ENCODE data around the gene AGAP4. TPM values are rescaled to one million over a fixed set of nuclear protein-coding genes. Genes with fewer than 3 reads are reported as not detected.
"Not testable (repeated sequence)": the region's sequence is repeated elsewhere in the genome, so short reads cannot be mapped to it uniquely, and the experiment has no call there.

Gene AGAP4
- total RNA-seq (11.0 TPM), polyA plus RNA-seq (ENCODE audit: insufficient read depth in 1 of 8, insufficient read length in 8 of 8, low replicate concordance in 1 of 8) (10 to 100 TPM in 5 of 8 donors, 1 to 10 TPM in 3; 5.2 to 32.6 (median 15.2) TPM)
- long read RNA-seq, donor 1: 0 reads
- long read RNA-seq, donor 2: 0 reads
- long read RNA-seq, donor 3, partial matches to known transcripts: 15 of 98 reads
- long read RNA-seq, donor 3, other reads (novel, unspliced or antisense): 83 of 98 reads
- long read RNA-seq, donor 4: 0 reads
- long read RNA-seq, donor 5, partial matches to known transcripts: 0 of 1 reads
- long read RNA-seq, donor 5, other reads (novel, unspliced or antisense): 0 of 1 reads
- long read RNA-seq, donor 6, partial matches to known transcripts: 6 of 6 reads
- long read RNA-seq, donor 6, other reads (novel, unspliced or antisense): 0 of 6 reads
- long read RNA-seq, donor 7: 0 reads
- long read RNA-seq, donor 8: 0 reads
- long read RNA-seq, donor 9: 0 reads
- long read RNA-seq, donor 10: 0 reads
- long read RNA-seq, donor 11: 0 reads

DNA sequence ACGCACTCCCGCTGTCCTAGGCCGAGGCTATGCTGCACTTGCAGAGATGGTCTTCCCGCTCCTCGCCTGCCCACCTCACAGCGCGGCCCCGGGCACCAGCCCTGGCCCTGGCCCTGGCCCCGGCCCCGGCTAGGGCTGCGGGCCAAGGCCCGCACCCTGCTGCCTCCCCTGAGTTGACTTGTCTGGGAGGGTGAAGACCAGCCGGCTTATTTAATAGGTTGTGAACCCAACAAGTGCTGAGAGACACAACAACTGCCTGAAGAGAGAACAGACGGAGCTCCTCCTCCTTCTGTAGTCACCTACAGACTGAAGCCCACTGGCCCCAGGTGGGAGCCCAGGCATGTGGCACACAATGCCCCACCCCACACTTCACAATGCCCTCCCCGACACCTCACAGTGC lies at the start of gene AGAP4:
Gene AGAP4 (minus strand): TSS at position 101 of the 400 bp plus-strand sequence. CDS start 153 bp downstream, outside the sequence.
- not testable (repeated sequence) for H3K9me3 ChIP-seq (replicated peaks; ENCODE audit: control insufficient read depth, low read depth, low read length); H3K27ac ChIP-seq (ENCODE audit: low read length); H3K4me1 ChIP-seq (ENCODE audit: control insufficient read depth, insufficient read depth, low read length); DNase-seq; H3K27me3 ChIP-seq (ENCODE audit: control insufficient read depth, insufficient read depth, low read length); H3K36me3 ChIP-seq (ENCODE audit: control insufficient read depth, insufficient read depth, low read length); H3K4me3 ChIP-seq (ENCODE audit: low read length)
- WGBS (ENCODE audit: insufficient coverage): no CpG with 5 or more reads among the region's 15 CpGs

DNA sequence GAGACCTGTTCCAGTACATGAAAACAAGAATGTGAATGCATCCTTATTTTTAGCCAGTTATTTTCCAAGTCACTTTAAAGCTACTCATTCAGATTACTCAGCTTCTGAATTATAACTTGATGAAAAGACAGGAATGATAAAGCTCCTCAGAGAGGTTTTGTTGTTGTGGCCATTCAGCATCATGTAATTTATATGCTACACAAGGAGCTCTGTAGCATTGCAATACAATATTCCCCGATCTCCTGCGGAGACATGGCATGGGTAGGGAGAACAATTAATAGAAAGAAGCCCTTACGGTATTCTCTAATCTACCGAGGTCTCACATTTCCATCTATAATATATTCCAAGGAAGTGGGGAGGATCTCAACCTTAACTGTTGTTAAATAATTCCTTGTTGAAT lies 43.4 kb upstream of the AGAP4 start:
- H3K36me3 ChIP-seq (ENCODE audit: control insufficient read depth, insufficient read depth, low read length); H3K9me3 ChIP-seq (replicated peaks; ENCODE audit: control insufficient read depth, low read depth, low read length); H3K4me1 ChIP-seq (ENCODE audit: control insufficient read depth, insufficient read depth, low read length); DNase-seq; H3K27ac ChIP-seq (ENCODE audit: low read length); H3K27me3 ChIP-seq (ENCODE audit: control insufficient read depth, insufficient read depth, low read length); H3K4me3 ChIP-seq (ENCODE audit: low read length): not testable (repeated sequence)
- no CpG with 5 or more reads among the region's 4 CpGs for WGBS (ENCODE audit: insufficient coverage)

DNA sequence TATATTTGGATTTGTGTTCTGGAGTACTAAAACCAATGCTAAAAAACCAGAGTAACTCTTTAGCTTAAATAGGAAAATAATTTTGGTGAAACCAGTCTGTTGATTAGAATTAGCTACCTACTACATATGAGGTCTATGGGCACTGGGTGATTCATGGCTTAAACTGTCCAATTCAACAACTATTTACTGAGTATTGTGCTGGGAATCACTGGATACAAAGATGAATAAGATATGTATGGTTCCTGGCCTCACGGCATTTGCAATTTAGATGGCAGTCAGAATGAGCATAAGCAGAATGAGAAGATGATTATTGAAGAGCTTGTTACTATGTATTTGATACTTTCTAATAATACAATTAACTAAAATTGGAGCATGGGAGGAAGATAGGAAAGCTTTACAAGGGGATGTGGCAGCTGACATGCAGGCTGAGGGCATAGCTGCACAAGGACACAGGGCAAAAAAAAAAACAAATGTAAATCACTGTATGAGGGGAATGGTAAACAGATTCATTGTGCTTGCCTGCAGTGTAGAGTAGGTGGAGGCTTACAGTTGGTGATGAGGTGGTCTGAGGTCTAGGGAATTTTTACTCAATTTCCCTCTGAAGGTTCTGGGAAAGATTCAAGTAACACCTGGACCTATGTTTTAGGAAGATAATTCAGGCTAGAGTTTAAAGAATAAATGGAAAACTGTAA lies 42.4 kb upstream of the AGAP4 start:
- H3K4me3 ChIP-seq (ENCODE audit: low read length); H3K9me3 ChIP-seq (replicated peaks; ENCODE audit: control insufficient read depth, low read depth, low read length); H3K27ac ChIP-seq (ENCODE audit: low read length); H3K27me3 ChIP-seq (ENCODE audit: control insufficient read depth, insufficient read depth, low read length); H3K4me1 ChIP-seq (ENCODE audit: control insufficient read depth, insufficient read depth, low read length); H3K36me3 ChIP-seq (ENCODE audit: control insufficient read depth, insufficient read depth, low read length); DNase-seq: not testable (repeated sequence)
- WGBS (ENCODE audit: insufficient coverage): no CpG with 5 or more reads among the region's 1 CpG

DNA sequence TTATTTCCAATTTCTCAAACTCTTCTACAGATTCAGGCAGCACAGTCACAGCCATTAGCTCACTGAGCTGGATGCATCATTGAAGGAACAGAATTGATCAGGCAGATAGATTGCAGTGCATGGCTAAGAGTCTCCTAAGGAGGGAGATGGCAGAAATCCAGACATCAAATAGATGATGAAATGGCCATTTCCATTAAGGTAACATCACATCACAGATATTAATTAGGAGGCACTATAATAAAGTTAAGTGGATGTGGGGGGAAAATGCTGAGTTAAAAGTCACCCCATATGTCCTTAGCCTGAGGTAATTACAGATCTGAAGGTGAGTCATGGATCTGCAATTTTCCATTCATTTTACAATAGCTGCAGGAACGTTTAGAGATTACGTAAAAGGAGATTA lies 35.6 kb upstream of the AGAP4 start:
- H3K27ac ChIP-seq (ENCODE audit: low read length); H3K4me1 ChIP-seq (ENCODE audit: control insufficient read depth, insufficient read depth, low read length); H3K9me3 ChIP-seq (replicated peaks; ENCODE audit: control insufficient read depth, low read depth, low read length); DNase-seq; H3K4me3 ChIP-seq (ENCODE audit: low read length); H3K36me3 ChIP-seq (ENCODE audit: control insufficient read depth, insufficient read depth, low read length); H3K27me3 ChIP-seq (ENCODE audit: control insufficient read depth, insufficient read depth, low read length): not testable (repeated sequence)
- no CpG with 5 or more reads among the region's 2 CpGs for WGBS (ENCODE audit: insufficient coverage)

DNA sequence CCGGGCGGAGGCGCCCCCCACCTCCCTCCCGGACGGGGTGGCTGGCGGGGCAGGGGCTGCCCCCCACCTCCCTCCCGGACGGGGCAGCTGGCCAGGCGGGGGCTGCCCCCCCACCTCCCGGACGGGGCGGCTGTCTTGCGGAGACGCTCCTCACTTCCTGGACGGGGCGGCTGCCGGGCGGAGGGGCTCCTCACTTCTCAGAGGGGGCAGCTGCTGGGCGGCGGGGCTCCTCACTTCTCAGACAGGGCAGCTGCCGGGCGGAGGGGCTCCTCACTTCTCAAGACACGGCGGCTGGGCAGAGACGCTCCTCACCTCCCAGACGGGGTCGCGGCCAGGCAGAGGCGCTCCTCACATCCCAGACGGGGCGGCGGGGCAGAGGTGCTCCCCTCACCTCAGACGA lies 18.1 kb upstream of the AGAP4 start:
- DNase-seq; H3K27ac ChIP-seq (ENCODE audit: low read length): not testable (repeated sequence)
- WGBS (ENCODE audit: insufficient coverage): 99% methylated on average over 13 of the region's 33 CpGs

DNA sequence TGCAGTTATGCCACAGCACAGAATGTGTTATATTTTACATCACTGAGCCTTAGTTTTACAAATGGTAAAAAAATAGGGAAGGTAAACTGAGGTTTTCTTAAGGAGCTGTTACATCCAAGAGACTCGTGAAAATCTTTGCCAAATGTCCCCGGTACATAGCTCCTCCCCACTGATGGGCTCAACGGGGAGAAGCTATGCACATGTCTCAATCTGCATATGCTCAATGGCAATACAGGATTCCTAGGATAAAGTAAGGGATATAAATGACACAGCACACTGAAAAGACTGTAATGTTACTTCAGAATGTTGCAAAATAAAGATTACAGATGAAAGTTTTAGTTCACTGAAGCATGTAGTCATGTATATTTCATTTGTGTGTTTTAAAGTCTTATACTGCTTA lies 17.0 kb upstream of the AGAP4 start:
- not testable (repeated sequence) for H3K36me3 ChIP-seq (ENCODE audit: control insufficient read depth, insufficient read depth, low read length); H3K9me3 ChIP-seq (replicated peaks; ENCODE audit: control insufficient read depth, low read depth, low read length); H3K27me3 ChIP-seq (ENCODE audit: control insufficient read depth, insufficient read depth, low read length); H3K4me3 ChIP-seq (ENCODE audit: low read length); H3K27ac ChIP-seq (ENCODE audit: low read length); H3K4me1 ChIP-seq (ENCODE audit: control insufficient read depth, insufficient read depth, low read length); DNase-seq
- no CpG with 5 or more reads among the region's 3 CpGs for WGBS (ENCODE audit: insufficient coverage)

More for the DNA sequence above, 18.1 kb upstream of the AGAP4 start:
- not testable (repeated sequence) for H3K36me3 ChIP-seq (ENCODE audit: control insufficient read depth, insufficient read depth, low read length); H3K27me3 ChIP-seq (ENCODE audit: control insufficient read depth, insufficient read depth, low read length); H3K9me3 ChIP-seq (replicated peaks; ENCODE audit: control insufficient read depth, low read depth, low read length); H3K4me1 ChIP-seq (ENCODE audit: control insufficient read depth, insufficient read depth, low read length); H3K4me3 ChIP-seq (ENCODE audit: low read length)

DNA sequence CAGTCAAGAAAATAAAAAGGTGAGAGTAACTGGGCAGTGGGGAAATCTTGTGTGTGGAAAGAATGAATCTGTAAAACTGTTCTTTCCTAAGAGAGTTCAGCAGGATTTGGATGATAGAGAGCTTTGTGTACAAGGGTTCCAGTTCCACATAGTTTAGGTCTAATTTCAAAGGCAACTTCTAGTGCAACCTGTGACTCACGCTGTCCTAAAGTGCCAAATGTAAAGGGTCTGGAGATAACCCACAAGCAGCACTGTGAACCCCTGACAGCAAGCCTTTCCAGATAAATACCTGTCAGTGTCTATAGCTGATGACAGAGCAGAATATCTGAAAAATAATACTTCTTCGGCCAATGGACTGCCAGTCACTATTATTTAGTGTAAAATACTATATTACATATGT lies 16.3 kb upstream of the AGAP4 start:
- H3K27me3 ChIP-seq (ENCODE audit: control insufficient read depth, insufficient read depth, low read length); H3K27ac ChIP-seq (ENCODE audit: low read length); H3K4me1 ChIP-seq (ENCODE audit: control insufficient read depth, insufficient read depth, low read length); H3K9me3 ChIP-seq (replicated peaks; ENCODE audit: control insufficient read depth, low read depth, low read length); H3K36me3 ChIP-seq (ENCODE audit: control insufficient read depth, insufficient read depth, low read length); H3K4me3 ChIP-seq (ENCODE audit: low read length); DNase-seq: not testable (repeated sequence)
- no CpG with 5 or more reads among the region's 2 CpGs for whole genome bisulfite sequencing (ENCODE audit: insufficient coverage)

- not testable (repeated sequence) for H3K27me3 ChIP-seq (ENCODE audit: control insufficient read depth, insufficient read depth, low read length); H3K27ac ChIP-seq (ENCODE audit: low read length); H3K4me3 ChIP-seq (ENCODE audit: low read length); H3K36me3 ChIP-seq (ENCODE audit: control insufficient read depth, insufficient read depth, low read length); H3K9me3 ChIP-seq (replicated peaks; ENCODE audit: control insufficient read depth, low read depth, low read length); DNase-seq; H3K4me1 ChIP-seq (ENCODE audit: control insufficient read depth, insufficient read depth, low read length)
- no CpG with 5 or more reads among the region's 4 CpGs for WGBS (ENCODE audit: insufficient coverage)
These were observed 10.6 kb upstream of the AGAP4 start for GRCh38 chr10:45857931-45858330.

DNA sequence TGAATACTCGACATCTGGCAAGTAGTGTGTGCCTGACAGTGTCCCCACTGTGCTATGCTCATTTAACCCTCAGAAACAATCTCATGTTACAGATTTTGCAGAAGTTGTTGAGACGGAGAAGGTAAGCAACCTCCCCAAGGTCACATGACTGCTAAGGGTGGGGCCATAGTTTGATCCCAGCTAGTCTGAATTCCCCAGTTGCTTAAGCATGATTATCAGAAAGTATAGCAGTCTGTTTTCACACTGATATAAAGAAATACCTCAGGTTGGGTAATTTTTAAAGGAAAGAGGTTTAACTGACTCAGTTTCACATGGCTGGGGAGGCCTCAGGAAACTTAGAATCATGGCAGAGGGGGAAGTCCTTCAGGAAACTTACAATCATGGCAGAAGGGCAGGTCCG lies 1.2 kb upstream of the AGAP4 start:
- H3K4me1 ChIP-seq (ENCODE audit: control insufficient read depth, insufficient read depth, low read length): not testable (repeated sequence)

DNA sequence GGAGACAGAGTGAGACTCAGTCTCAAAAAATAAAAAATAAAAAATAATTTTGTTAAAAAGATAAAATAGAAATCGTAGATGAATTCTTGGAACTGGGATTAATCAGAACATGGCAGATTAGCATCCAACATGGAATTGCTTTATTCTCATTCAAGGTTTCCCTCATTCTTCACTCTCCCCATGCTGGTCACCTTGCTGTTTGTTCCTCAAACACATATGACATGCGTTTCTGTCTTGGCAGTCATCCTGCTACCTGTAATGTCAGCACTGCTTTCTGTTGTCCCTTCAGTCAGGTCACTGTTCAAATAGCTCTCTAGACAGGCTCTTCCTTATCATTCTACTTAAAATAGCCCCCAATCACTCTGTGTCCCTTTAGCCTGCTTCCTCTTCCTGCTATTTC lies 24.4 kb downstream of the AGAP4 start:
- not testable (repeated sequence) for H3K4me1 ChIP-seq (ENCODE audit: control insufficient read depth, insufficient read depth, low read length); H3K27me3 ChIP-seq (ENCODE audit: control insufficient read depth, insufficient read depth, low read length); DNase-seq; H3K4me3 ChIP-seq (ENCODE audit: low read length); H3K36me3 ChIP-seq (ENCODE audit: control insufficient read depth, insufficient read depth, low read length); H3K9me3 ChIP-seq (replicated peaks; ENCODE audit: control insufficient read depth, low read depth, low read length); H3K27ac ChIP-seq (ENCODE audit: low read length)
- no CpG with 5 or more reads among the region's 2 CpGs for WGBS (ENCODE audit: insufficient coverage)

More for the DNA sequence above, 1.2 kb upstream of the AGAP4 start:
- not testable (repeated sequence) for H3K27ac ChIP-seq (ENCODE audit: low read length); H3K36me3 ChIP-seq (ENCODE audit: control insufficient read depth, insufficient read depth, low read length); H3K4me3 ChIP-seq (ENCODE audit: low read length); H3K27me3 ChIP-seq (ENCODE audit: control insufficient read depth, insufficient read depth, low read length); DNase-seq; H3K9me3 ChIP-seq (replicated peaks; ENCODE audit: control insufficient read depth, low read depth, low read length)
- no CpG with 5 or more reads among the region's 3 CpGs for WGBS (ENCODE audit: insufficient coverage)

Measured in muscle of leg (tissue), 16 donors.